Parathyroid adenoma (tissue), 2 donors: ENCODE data around the gene LARGE2.

Source experiments
- H2AFZ ChIP-seq: fragments of 300-600 bp; sonication (generic); one replicate; pipeline ENCODE4 v1.7.0; 2017; ENCODE audit warnings: antibody characterized with exemption, mild to moderate bottlenecking
- H3K27ac ChIP-seq: fragments of 300-600 bp; sonication (generic); one replicate; pipeline ENCODE4 v1.7.0; 2017
- H3K27me3 ChIP-seq: fragments of 300-600 bp; sonication (generic); one replicate; pipeline ENCODE4 v1.7.0; 2017; ENCODE audit warnings: low read length; ENCODE audit not compliant: control insufficient read depth, insufficient read depth
- H3K36me3 ChIP-seq: fragments of 300-600 bp; sonication (generic); one replicate; pipeline ENCODE4 v1.7.0; 2017; ENCODE audit warnings: low read length; ENCODE audit not compliant: control insufficient read depth, insufficient read depth
- H3K4me1 ChIP-seq: fragments of 300-600 bp; sonication (generic); one replicate; pipeline ENCODE4 v1.7.0; 2017; ENCODE audit warnings: control low read depth
- H3K4me2 ChIP-seq: fragments of 300-600 bp; sonication (generic); one replicate; pipeline ENCODE4 v1.7.0; 2017; ENCODE audit warnings: low read length
- H3K4me3 ChIP-seq: fragments of 300-600 bp; sonication (generic); one replicate; pipeline ENCODE4 v1.7.0; 2017; ENCODE audit warnings: low read depth, low read length
- H3K79me2 ChIP-seq: fragments of 300-600 bp; sonication (generic); one replicate; pipeline ENCODE4 v1.7.0; 2017; ENCODE audit warnings: control low read depth
- H3K9ac ChIP-seq: fragments of 300-600 bp; sonication (generic); one replicate; pipeline ENCODE4 v1.7.0; 2017; ENCODE audit warnings: mild to moderate bottlenecking
- H3K9me3 ChIP-seq: fragments of 300-600 bp; sonication (generic); one replicate; pipeline ENCODE4 v1.7.0; 2017; ENCODE audit warnings: low read length; ENCODE audit not compliant: control insufficient read depth
- TF ChIP-seq, protein P1 (sequence below): fragments of 300-600 bp; sonication (generic); IDR thresholded peaks from one replicate; pipeline ENCODE4 v1.7.0; 2017; ENCODE audit warnings: antibody characterized with exemption, mild to moderate bottlenecking
- donor health status: primary hyperparathyroidism.

LARGE2 gene

DNA sequence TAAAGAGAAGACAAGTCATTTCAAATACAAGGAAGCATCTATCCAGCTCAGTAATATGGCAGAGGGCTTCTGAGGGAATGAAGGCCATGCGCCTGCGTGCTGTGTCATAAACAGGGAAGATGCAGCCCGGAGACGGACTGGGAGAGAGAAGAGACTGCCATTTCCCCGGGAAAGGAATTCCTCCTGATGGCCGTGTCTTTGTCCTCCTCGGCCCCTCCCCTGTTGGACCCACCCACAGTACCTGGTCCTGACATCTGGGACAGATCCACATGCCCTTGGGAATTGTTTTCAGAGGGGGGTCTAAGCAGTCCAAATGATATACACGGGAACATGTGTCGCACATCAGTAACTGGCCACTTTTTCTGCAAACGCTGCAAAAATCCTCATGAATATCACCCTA lies 15.5 kb downstream of the LARGE2 start:
- Histone ChIP-seq H3K27ac (no peak overlapping the region), H3K9ac (no peak overlapping the region), H3K4me3 (no peak overlapping the region), H3K9me3 (no peaks in the 10 kb centered on the region), H3K27me3 (no peaks in the 10 kb centered on the region), H2AFZ (no peak overlapping the region), H3K79me2 (no peaks in the 10 kb centered on the region), H3K4me2 (no peak overlapping the region), H3K36me3 (no peaks in the 10 kb centered on the region), H3K4me1 (peaks cover 6% of the 10 kb centered on the region)
- TF ChIP-seq, protein P1, sequence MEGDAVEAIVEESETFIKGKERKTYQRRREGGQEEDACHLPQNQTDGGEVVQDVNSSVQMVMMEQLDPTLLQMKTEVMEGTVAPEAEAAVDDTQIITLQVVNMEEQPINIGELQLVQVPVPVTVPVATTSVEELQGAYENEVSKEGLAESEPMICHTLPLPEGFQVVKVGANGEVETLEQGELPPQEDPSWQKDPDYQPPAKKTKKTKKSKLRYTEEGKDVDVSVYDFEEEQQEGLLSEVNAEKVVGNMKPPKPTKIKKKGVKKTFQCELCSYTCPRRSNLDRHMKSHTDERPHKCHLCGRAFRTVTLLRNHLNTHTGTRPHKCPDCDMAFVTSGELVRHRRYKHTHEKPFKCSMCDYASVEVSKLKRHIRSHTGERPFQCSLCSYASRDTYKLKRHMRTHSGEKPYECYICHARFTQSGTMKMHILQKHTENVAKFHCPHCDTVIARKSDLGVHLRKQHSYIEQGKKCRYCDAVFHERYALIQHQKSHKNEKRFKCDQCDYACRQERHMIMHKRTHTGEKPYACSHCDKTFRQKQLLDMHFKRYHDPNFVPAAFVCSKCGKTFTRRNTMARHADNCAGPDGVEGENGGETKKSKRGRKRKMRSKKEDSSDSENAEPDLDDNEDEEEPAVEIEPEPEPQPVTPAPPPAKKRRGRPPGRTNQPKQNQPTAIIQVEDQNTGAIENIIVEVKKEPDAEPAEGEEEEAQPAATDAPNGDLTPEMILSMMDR: no peak

DNA sequence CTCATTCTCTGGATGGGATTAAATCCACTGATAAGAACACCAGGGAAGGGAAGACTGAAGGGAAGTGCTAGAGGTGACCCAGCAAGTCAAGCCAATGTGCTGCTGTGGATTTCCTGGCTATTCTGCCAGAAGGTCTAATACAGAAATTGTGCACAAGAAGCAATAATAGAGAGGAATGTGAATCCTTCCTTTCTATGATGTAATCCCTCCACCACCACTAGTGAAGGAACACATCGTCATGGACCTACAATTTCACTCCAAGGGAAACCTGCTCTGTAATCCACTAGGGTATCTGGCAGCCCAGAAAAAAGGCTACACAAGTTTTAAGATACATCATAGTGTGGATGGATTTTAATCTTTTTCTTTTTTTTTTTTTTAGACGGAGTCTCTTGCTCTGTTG lies 17.4 kb downstream of the LARGE2 start:
- H3K27me3 ChIP-seq: no peaks in the 10 kb centered on the region
- H3K79me2 ChIP-seq: no peaks in the 10 kb centered on the region
- TF ChIP-seq, protein P1: no peak
- no peaks in the 10 kb centered on the region for H3K36me3 ChIP-seq
- no peak overlapping the region for H3K4me3 ChIP-seq
- no peak overlapping the region for H3K9ac ChIP-seq
- H3K9me3 ChIP-seq: no peaks in the 10 kb centered on the region
- no peak overlapping the region for H3K27ac ChIP-seq
- no peak overlapping the region for H3K4me2 ChIP-seq
- peaks cover 2% of the 10 kb centered on the region for H3K4me1 ChIP-seq
- no peak overlapping the region for H2AFZ ChIP-seq

DNA sequence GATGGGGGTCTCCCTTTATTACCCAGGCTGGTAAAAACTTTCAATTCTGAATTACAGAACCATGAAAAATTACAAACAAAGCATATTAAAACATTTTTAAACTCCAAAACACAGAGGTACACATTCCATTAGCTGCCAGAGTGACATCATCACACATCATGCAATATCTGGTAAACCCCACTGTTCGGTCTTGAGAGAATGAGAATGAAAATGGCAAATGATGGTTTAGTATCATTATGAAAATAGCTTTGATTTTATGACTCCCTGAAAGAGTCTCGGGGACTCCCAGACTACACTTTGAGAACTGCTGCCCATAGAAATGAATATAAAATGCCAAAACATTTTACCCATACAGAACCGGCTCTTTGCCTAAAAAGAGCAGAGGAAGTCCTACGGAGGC lies 18.8 kb downstream of the LARGE2 start:
- no peaks in the 10 kb centered on the region for H3K36me3 ChIP-seq
- H3K27ac ChIP-seq: no peak overlapping the region
- no peaks in the 10 kb centered on the region for H3K27me3 ChIP-seq

DNA sequence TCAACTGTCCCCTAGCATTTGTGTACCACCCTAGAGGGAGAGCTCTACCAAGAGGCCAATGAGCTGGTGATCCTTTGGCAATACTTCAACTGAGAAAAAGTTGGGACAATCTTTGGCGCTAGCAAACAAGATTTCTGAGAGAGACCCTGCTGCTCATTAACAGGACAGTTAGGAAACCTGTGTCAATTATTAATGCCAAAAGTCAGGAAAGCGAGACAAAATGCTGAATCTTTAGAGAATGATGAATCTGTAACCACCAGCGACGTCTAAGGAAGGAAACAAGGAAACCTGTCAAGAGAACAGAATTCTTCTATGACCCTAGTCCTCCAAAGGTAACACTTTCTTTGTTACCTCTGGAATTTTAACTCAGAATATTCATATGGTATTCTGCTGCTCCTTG lies 19.9 kb downstream of the LARGE2 start:
- no peaks in the 10 kb centered on the region for H3K36me3 ChIP-seq
- H3K4me2 ChIP-seq: no peak overlapping the region
- no peaks in the 10 kb centered on the region for H3K4me1 ChIP-seq
- H2AFZ ChIP-seq: no peak overlapping the region
- no peaks in the 10 kb centered on the region for H3K79me2 ChIP-seq
- no peak overlapping the region for H3K27ac ChIP-seq
- TF ChIP-seq, protein P1: no peak
- no peak overlapping the region for H3K9ac ChIP-seq
- no peak overlapping the region for H3K4me3 ChIP-seq
- H3K9me3 ChIP-seq: no peaks in the 10 kb centered on the region
- H3K27me3 ChIP-seq: no peaks in the 10 kb centered on the region

More for the DNA sequence above, 18.8 kb downstream of the LARGE2 start:
- no peak overlapping the region for H3K4me2 ChIP-seq
- no peaks in the 10 kb centered on the region for H3K9me3 ChIP-seq
- no peak overlapping the region for H3K4me3 ChIP-seq
- no peak overlapping the region for H3K9ac ChIP-seq
- H3K79me2 ChIP-seq: no peaks in the 10 kb centered on the region
- TF ChIP-seq, protein P1: no peak
- H2AFZ ChIP-seq: no peak overlapping the region
- H3K4me1 ChIP-seq: no peaks in the 10 kb centered on the region

- H2AFZ ChIP-seq: no peak overlapping the region
- TF ChIP-seq, protein P1: no peak
- no peak overlapping the region for H3K9ac ChIP-seq
- H3K4me2 ChIP-seq: no peak overlapping the region
- no peaks in the 10 kb centered on the region for H3K27me3 ChIP-seq
- H3K79me2 ChIP-seq: no peaks in the 10 kb centered on the region
- no peaks in the 10 kb centered on the region for H3K9me3 ChIP-seq
- H3K4me1 ChIP-seq: no peaks in the 10 kb centered on the region
- no peak overlapping the region for H3K27ac ChIP-seq
- no peaks in the 10 kb centered on the region for H3K36me3 ChIP-seq
- H3K4me3 ChIP-seq: no peak overlapping the region
Measured at GRCh38 chr11:45945397-45945999, 23.0 kb downstream of the LARGE2 start.
